ENCODE results near the gene NDOR1.
"Not testable (repeated sequence)": the region's sequence is repeated elsewhere in the genome, so short reads cannot be mapped to it uniquely, and the experiment has no call there.

The NDOR1 gene

GRCh38 chr9:137253717-137254623 is 48.5 kb downstream of the NDOR1 start:
- no peak for DNase-seq (ENCODE audit: low read depth)
- H3K4me3 ChIP-seq (ENCODE audit: control insufficient read depth, low read depth, low read length): peak overlapping the region; percentile 68
- no peak for TF ChIP-seq CTCF (conservative IDR thresholded peaks at IDR 0.05; ENCODE audit: control insufficient read depth, insufficient read depth, low read depth, low read length)

DNA sequence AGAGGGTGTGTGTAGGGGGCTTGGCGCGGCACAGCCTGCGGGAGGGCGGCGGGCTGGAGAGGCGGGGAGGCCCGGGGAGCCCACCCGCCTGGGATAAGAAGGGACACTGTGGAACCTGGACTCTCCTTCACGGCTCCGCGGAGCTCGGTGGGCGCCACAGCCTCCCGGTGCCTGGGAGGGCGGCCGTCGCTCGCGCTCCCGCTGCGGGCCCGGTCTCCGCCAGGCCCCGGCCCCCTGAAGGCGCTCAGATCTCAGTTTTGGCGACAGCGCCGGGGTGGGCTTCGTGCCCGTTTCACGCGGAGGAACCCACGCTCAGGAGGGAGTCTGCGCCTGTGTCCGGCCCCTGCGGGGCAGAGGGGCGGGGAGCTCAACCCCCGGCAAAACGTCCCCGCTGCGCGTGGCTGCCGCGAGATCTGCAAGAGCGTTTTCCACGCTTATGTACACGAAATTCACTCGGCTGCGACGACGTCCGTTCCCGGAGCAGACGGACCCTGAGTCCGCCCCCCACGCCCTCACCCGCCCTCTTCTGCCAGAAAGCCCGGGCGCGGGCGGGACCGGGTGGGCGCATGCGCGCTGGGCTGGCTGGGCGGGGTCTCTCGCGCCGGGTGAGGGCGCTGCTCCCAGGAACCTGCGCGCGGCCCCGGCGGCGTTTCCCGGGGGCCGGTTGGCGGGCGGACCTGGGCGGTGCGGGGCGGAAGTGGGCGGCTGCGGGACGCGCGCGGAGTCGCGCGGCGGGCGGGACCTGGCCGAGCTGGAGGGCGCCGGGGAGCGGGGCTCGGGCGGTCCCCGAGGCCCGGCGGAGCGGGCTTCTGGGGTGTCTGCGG is 49.3 kb downstream of the NDOR1 start, which contains the start of gene NELFB:
NELFB (plus strand) TSS at position 704 of the 824 bp plus-strand sequence.
- TF ChIP-seq CTCF (conservative IDR thresholded peaks at IDR 0.05; ENCODE audit: control insufficient read depth, insufficient read depth, low read depth, low read length): no peak
- peak; percentile 72 for DNase-seq (ENCODE audit: low read depth)
- peak within 1 kb of the TSS; percentile 87 for H3K4me3 ChIP-seq (ENCODE audit: control insufficient read depth, low read depth, low read length)

- H3K4me3 ChIP-seq (ENCODE audit: control insufficient read depth, low read depth, low read length): peak overlapping the region; percentile 87
- TF ChIP-seq CTCF (conservative IDR thresholded peaks at IDR 0.05; ENCODE audit: control insufficient read depth, insufficient read depth, low read depth, low read length): no peak
- peak; percentile 16 for DNase-seq (ENCODE audit: low read depth)
Observed at GRCh38 chr9:137255448-137256114, 50.1 kb downstream of the NDOR1 start.

GRCh38 chr9:137256362-137256761 is 50.9 kb downstream of the NDOR1 start:
- H3K4me3 ChIP-seq (ENCODE audit: control insufficient read depth, low read depth, low read length): peak overlapping the region; percentile 87
- DNase-seq (ENCODE audit: low read depth): no peak
- TF ChIP-seq CTCF (conservative IDR thresholded peaks at IDR 0.05; ENCODE audit: control insufficient read depth, insufficient read depth, low read depth, low read length): no peak

- H3K4me3 ChIP-seq (ENCODE audit: control insufficient read depth, low read depth, low read length): peak overlapping the region; percentile 87
- no peak for TF ChIP-seq CTCF (conservative IDR thresholded peaks at IDR 0.05; ENCODE audit: control insufficient read depth, insufficient read depth, low read depth, low read length)
Observed at GRCh38 chr9:137256856-137257255, 51.4 kb downstream of the NDOR1 start.

DNA sequence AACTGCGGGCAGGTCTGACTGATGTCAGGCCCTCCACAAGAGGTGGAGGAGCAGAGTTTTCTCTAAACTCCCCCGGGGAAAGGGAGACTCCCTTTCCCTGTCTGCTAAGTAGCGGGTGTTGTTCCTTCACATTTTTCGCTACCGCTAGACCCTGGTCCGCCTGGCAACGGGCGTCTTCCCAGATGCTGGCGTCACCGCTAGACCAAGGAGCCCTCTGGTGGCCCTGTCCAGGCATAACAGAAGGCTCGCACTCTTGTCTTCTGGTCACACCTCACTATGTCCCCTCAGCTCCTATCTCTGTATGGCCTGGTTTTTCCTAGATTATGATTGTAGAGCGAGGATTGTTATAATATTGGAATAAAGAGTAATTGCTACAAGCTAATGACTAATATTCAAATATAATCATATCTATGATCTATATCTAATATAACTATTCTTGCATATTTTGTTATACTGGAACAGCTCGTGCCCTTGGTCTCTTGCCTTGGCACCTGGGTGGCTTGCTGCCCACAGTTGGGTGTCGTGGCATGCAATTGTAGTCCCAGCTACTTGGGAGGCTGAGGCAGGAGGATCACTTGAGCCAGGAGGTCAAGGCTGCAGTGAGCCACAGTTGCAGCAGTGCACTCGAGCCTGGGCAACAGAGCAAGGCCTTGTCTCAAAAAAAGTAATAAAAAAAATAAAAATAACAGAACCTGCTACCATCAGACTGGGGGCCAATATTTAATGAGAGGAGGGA is 56.8 kb downstream of the NDOR1 start:
- peak; percentile 49 for DNase-seq (ENCODE audit: low read depth)
- TF ChIP-seq CTCF (conservative IDR thresholded peaks at IDR 0.05; ENCODE audit: control insufficient read depth, insufficient read depth, low read depth, low read length): peak; percentile 25
- not testable (repeated sequence) for H3K4me3 ChIP-seq (ENCODE audit: control insufficient read depth, low read depth, low read length)

More at GRCh38 chr9:137256856-137257255, 51.4 kb downstream of the NDOR1 start:
- DNase-seq (ENCODE audit: low read depth): no peak
